ENCODE results near the gene PIGR. TPM values are rescaled to one million over a fixed set of nuclear protein-coding genes. Genes with fewer than 3 reads are reported as not detected.

The PIGR gene
- total and polyA plus RNA-seq, 10 of the 15 experiments (the other 5 are each of a cell fraction or from before 2014, with no cell fraction given) = 0.96 to 7.6 (median 1.8) TPM

DNA sequence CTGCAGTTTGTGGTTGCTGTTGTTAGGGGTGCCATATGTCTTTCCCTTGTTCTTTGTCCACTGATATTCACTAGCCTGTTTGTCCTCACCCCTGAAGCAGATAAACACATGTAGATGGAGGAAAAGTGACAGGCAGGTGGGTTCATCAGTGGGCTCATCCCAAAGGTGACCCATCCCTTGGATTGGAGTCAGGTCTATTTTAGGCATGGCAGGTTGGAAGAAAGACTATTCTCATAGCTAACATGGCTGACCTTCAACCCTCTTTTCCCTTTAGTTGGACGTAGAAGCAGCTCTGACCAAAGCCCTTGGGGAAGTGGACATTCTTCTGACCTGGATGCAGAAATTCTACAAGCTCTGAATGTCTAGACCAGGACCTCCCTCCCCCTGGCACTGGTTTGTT is 43.6 kb downstream of the PIGR start:
- Histone ChIP-seq H3K9me3 (replicated peaks; ENCODE audit: control insufficient read depth, insufficient read depth, low read length) (no peaks in the 10 kb centered on the region), H3K27me3 (replicated peaks in 1 of 2; ENCODE audit: control insufficient read depth in 2 of 2, insufficient read depth in 2 of 2, low read length in 1 of 2) (no peaks in the 10 kb centered on the region), H3K4me2 (ENCODE audit: control insufficient read depth, insufficient read depth) (no peak overlapping the region), H2AFZ (ENCODE audit: control insufficient read depth, low read depth, low read length) (no peak overlapping the region), H3K27ac (ENCODE audit: control insufficient read depth, insufficient read depth) (no peak overlapping the region), H3K4me3 (no peak overlapping the region), H3K4me1 (ENCODE audit: control insufficient read depth, insufficient read depth, low read length) (no peaks in the 10 kb centered on the region), H4K20me1 (ENCODE audit: control insufficient read depth, insufficient read depth) (no peaks in the 10 kb centered on the region; the same call in 1 of the 2 replicates), H3K9ac (ENCODE audit: control insufficient read depth, insufficient read depth, low read length) (no peak overlapping the region), H3K79me2 (ENCODE audit: control insufficient read depth, insufficient read depth, low read length) (no peaks in the 10 kb centered on the region), H3K36me3 (ENCODE audit: control insufficient read depth in 2 of 2, insufficient read depth in 2 of 2, low read length in 1 of 2) (peaks cover 14 to 23% of the 10 kb centered on the region in 2 experiments)
- peak; percentile 42; the same call in 1 of the 2 replicates for TF ChIP-seq SMAD5 (IDR thresholded peaks at IDR 0.05; ENCODE audit: low read depth)
- 0 out of 2 replicates have a peak, but pooled peaks have one; percentile 84 for TF ChIP-seq POLR2AphosphoS2 (IDR thresholded peaks at IDR 0.05; ENCODE audit: low read depth, low read length)
- TF ChIP-seq CBX3 (IDR thresholded peaks at IDR 0.05; ENCODE audit: borderline replicate concordance, low read depth) = no peak
- no peak for TF ChIP-seq ESRRA (IDR thresholded peaks at IDR 0.05; ENCODE audit: low read length)
- WGBS (ENCODE audit: insufficient coverage, insufficient replicate concordance, low lambda C conversion rate, missing lambda C conversion rate) = 67% methylated on average over 1 of the region's 1 CpG
- DNase-seq (ENCODE audit: low read depth, low spot score) = no peak
- in situ Hi-C loops (cut with MboI) = no loop called here
- ChIA-PET RAD21 (ENCODE audit: unreplicated experiment) (no interaction called here), SMC1A (ENCODE audit: uncharacterized antibody, unreplicated experiment) (interaction anchor here (0.9 to 1.5 kb wide), 4 partner anchors 9 to 79 kb away, joined by 3 to 5 read pairs (median 4); no protein-coding TSS in a partner anchor), POLR2A (interaction anchor here (0.7 kb wide), 1 partner anchor 178 kb away, joined by 3 read pairs; no protein-coding TSS in a partner anchor), CTCF (interaction anchor here (0.9 to 3.3 kb wide), 4 partner anchors 9 to 245 kb away, joined by 3 to 16 read pairs (median 4); no protein-coding TSS in a partner anchor)
- FAIRE-seq = no peak
- intact Hi-C loops (cut with micrococcal nuclease; ENCODE audit: unreplicated experiment) = no loop called here
- ATAC-seq = no peak
- no TSS peak for BruUV-seq (replicated peaks)

DNA sequence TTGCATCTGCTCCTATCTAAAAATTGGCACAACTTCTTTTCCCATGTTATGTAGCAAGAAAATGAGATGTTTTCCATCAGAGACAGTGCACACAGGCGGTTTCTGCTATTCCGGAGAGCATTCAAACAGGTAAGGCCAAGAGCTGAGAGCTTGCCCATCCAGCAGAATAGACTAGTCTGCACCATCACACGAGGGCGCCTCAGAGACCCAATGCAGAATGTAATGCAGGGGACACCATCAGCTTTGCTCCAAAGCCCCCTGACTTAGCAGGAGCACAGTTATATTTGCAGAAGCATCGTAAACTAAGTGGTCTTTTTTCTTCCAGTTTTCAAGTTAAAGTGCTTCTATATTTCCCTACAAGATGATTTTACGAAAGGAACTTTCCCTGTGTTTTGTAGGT is 44.3 kb downstream of the PIGR start:
- 99% methylated on average over 6 of the region's 6 CpGs for WGBS (ENCODE audit: insufficient coverage, insufficient replicate concordance, low lambda C conversion rate, missing lambda C conversion rate)

More for the DNA sequence above, 44.3 kb downstream of the PIGR start:
- Histone ChIP-seq H3K27ac (ENCODE audit: control insufficient read depth, insufficient read depth) (no peak overlapping the region), H3K9me3 (replicated peaks; ENCODE audit: control insufficient read depth, insufficient read depth, low read length) (no peaks in the 10 kb centered on the region), H2AFZ (ENCODE audit: control insufficient read depth, low read depth, low read length) (no peak overlapping the region), H4K20me1 (ENCODE audit: control insufficient read depth, insufficient read depth) (no peaks in the 10 kb centered on the region; the same call in 1 of the 2 replicates), H3K4me3 (no peak overlapping the region), H3K36me3 (ENCODE audit: control insufficient read depth in 2 of 2, insufficient read depth in 2 of 2, low read length in 1 of 2) (peaks cover 9 to 19% of the 10 kb centered on the region in 2 experiments), H3K9ac (ENCODE audit: control insufficient read depth, insufficient read depth, low read length) (no peak overlapping the region), H3K79me2 (ENCODE audit: control insufficient read depth, insufficient read depth, low read length) (no peaks in the 10 kb centered on the region), H3K4me2 (ENCODE audit: control insufficient read depth, insufficient read depth) (no peak overlapping the region), H3K4me1 (ENCODE audit: control insufficient read depth, insufficient read depth, low read length) (no peaks in the 10 kb centered on the region), H3K27me3 (replicated peaks in 1 of 2; ENCODE audit: control insufficient read depth in 2 of 2, insufficient read depth in 2 of 2, low read length in 1 of 2) (no peaks in the 10 kb centered on the region)
- CTCF ChIA-PET = interaction anchor here (1.2 to 3.3 kb wide), 6 partner anchors 10 to 244 kb away, joined by 3 to 16 read pairs (median 5); partner anchors contain the start of gene IL20
- SMC1A ChIA-PET (ENCODE audit: uncharacterized antibody, unreplicated experiment) = no interaction called here
- in situ Hi-C loops (cut with MboI) = no loop called here
- DNase-seq (ENCODE audit: low read depth, low spot score) (no peak), FAIRE-seq (no peak), ATAC-seq (no peak)
- POLR2A ChIA-PET = no interaction called here
- intact Hi-C loops (cut with micrococcal nuclease; ENCODE audit: unreplicated experiment) = no loop called here
- RAD21 ChIA-PET (ENCODE audit: unreplicated experiment) = interaction anchor here (1.0 kb wide), 1 partner anchor 11 kb away, joined by 3 read pairs; no protein-coding TSS in a partner anchor
- TF ChIP-seq, protein P1, sequence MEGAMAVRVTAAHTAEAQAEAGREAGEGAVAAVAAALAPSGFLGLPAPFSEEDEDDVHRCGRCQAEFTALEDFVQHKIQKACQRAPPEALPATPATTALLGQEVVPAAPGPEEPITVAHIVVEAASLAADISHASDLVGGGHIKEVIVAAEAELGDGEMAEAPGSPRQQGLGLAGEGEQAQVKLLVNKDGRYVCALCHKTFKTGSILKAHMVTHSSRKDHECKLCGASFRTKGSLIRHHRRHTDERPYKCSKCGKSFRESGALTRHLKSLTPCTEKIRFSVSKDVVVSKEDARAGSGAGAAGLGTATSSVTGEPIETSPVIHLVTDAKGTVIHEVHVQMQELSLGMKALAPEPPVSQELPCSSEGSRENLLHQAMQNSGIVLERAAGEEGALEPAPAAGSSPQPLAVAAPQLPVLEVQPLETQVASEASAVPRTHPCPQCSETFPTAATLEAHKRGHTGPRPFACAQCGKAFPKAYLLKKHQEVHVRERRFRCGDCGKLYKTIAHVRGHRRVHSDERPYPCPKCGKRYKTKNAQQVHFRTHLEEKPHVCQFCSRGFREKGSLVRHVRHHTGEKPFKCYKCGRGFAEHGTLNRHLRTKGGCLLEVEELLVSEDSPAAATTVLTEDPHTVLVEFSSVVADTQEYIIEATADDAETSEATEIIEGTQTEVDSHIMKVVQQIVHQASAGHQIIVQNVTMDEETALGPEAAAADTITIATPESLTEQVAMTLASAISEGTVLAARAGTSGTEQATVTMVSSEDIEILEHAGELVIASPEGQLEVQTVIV (IDR thresholded peaks at IDR 0.05; ENCODE audit: borderline replicate concordance, partially characterized antibody) = no peak
- TF ChIP-seq KLF5 (IDR thresholded peaks at IDR 0.05; ENCODE audit: partially characterized antibody) (no peak), EP300 (IDR thresholded peaks at IDR 0.05; ENCODE audit: borderline replicate concordance in 1 of 2, control insufficient read depth in 1 of 2, low read depth in 2 of 2, low read length in 2 of 2) (no peak), MTA2 (IDR thresholded peaks at IDR 0.05; ENCODE audit: low read depth) (no peak), HDGF (IDR thresholded peaks at IDR 0.05) (no peak), EZH2 (IDR thresholded peaks at IDR 0.05; ENCODE audit: borderline replicate concordance, control insufficient read depth, low read depth, low read length) (no peak), DPF2 (IDR thresholded peaks at IDR 0.05) (no peak), NR2C2 (IDR thresholded peaks at IDR 0.05; ENCODE audit: borderline replicate concordance, control insufficient read depth, insufficient read length, low read depth) (no peak), IRF4 (IDR thresholded peaks at IDR 0.05; ENCODE audit: low read depth, low read length) (no peak), SMC3 (IDR thresholded peaks at IDR 0.05; ENCODE audit: borderline replicate concordance, low read length) (no peak)
- TF ChIP-seq, protein P2, sequence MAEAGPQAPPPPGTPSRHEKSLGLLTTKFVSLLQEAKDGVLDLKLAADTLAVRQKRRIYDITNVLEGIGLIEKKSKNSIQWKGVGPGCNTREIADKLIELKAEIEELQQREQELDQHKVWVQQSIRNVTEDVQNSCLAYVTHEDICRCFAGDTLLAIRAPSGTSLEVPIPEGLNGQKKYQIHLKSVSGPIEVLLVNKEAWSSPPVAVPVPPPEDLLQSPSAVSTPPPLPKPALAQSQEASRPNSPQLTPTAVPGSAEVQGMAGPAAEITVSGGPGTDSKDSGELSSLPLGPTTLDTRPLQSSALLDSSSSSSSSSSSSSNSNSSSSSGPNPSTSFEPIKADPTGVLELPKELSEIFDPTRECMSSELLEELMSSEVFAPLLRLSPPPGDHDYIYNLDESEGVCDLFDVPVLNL (IDR thresholded peaks at IDR 0.05; ENCODE audit: low read depth, low read length) = no peak
- BruUV-seq (replicated peaks) = no TSS peak
